B cell (primary cell): Measurements from ENCODE around the gene CHODL. TPM values are rescaled to one million over a fixed set of nuclear protein-coding genes. Genes with fewer than 3 reads are reported as not detected.

ENCODE experiments used
- ATAC-seq: fragments of 200-7000 bp; cut with Tn5 transposase; one replicate; pipeline ENCODE4 v1.10.0; 2021; ENCODE audit warnings: low read depth, mild to moderate bottlenecking, moderate number of reproducible peaks, moderate library complexity
- CTCF ChIA-PET: fragments of 350-600 bp; sonication (Branson Sonifier 250); formaldehyde crosslinking; loops from one replicate; lab custom pipeline; 2021; ENCODE audit warnings: antibody characterized with exemption, inconsistent platforms; lab: Charles Lee
- POLR2A ChIA-PET: fragments of 350-600 bp; sonication (Branson Sonifier 250); formaldehyde crosslinking; loops from one replicate; lab custom pipeline; 2021; ENCODE audit warnings: antibody characterized with exemption; lab: Charles Lee
- DNase-seq: peaks from one replicate; pipeline ENCODE4 v3.0.0; 2013
- H2AFZ ChIP-seq: 2 replicates; pipeline ENCODE4 v1.6.1; 2012; ENCODE audit warnings: mild to moderate bottlenecking, low read depth, low read length; ENCODE audit not compliant: insufficient read depth, poor library complexity, severe bottlenecking
- H3K27ac ChIP-seq, 2 donors: 1 replicate in 1 of 2; 2 replicates in 1 of 2; pipeline ENCODE4 v1.5.1; 2012 to 2013; ENCODE audit warnings: low read length in 2 of 2, mild to moderate bottlenecking in 2 of 2, moderate library complexity in 1 of 2
- H3K27me3 ChIP-seq, 4 experiments: fragments of 200-600 bp in 1 of 4; sonication (generic) in 1 of 4; replicated peaks in 1 of 4; 1 replicate in 2 of 4; 2 replicates in 2 of 4; pipeline versions ENCODE4 v1.6.1 to v1.7.0; 2013 to 2016; ENCODE audit warnings: low read length in 3 of 4, mild to moderate bottlenecking in 2 of 4, mixed read lengths in 1 of 4, moderate library complexity in 1 of 4; ENCODE audit not compliant: insufficient read depth in 4 of 4, control insufficient read depth in 3 of 4; ENCODE audit errors: control extremely low read depth in 1 of 4
- H3K36me3 ChIP-seq, 2 experiments: replicated peaks in 1 of 2; 1 replicate in 1 of 2; 2 replicates in 1 of 2; pipeline versions ENCODE4 v1.6.1 to v1.7.1; 2013; ENCODE audit warnings: low read length in 1 of 2; ENCODE audit not compliant: insufficient read depth in 2 of 2, control insufficient read depth in 1 of 2; ENCODE audit errors: control extremely low read depth in 1 of 2, extremely low read depth in 1 of 2
- H3K4me1 ChIP-seq, 2 donors: fragments of 200-600 bp in 1 of 2; sonication (generic) in 1 of 2; 1 replicate in 1 of 2; 2 replicates in 1 of 2; pipeline versions ENCODE4 v1.5.1 to v1.6.1; 2013 to 2017; ENCODE audit warnings: low read length in 2 of 2; ENCODE audit not compliant: control insufficient read depth in 2 of 2, insufficient read depth in 2 of 2
- H3K4me2 ChIP-seq: replicated peaks from 2 replicates; pipeline ENCODE3; 2012; ENCODE audit warnings: mild to moderate bottlenecking, low read depth, low read length; ENCODE audit not compliant: poor library complexity, severe bottlenecking
- H3K4me3 ChIP-seq, 5 experiments: fragments of 200-600 bp in 1 of 5; sonication (generic) in 1 of 5; 1 replicate in 3 of 5; 2 replicates in 2 of 5; pipeline versions ENCODE4 v1.5.1 to v1.7.0; 2011 to 2016; ENCODE audit warnings: low read length in 4 of 5, mild to moderate bottlenecking in 4 of 5, low read depth in 2 of 5, control low read depth in 1 of 5, moderate library complexity in 1 of 5; ENCODE audit not compliant: insufficient read depth in 1 of 5; ENCODE audit errors: control extremely low read depth in 1 of 5, extremely low read depth in 1 of 5
- H3K79me2 ChIP-seq: fragments of 200-600 bp; sonication (generic); one replicate; pipeline ENCODE4 v1.6.0; 2016; ENCODE audit warnings: low read length; ENCODE audit not compliant: control insufficient read depth, insufficient read depth
- H3K9ac ChIP-seq: fragments of 200-600 bp; sonication (generic); 2 replicates; pipeline ENCODE4 v1.6.1; 2017; ENCODE audit warnings: mild to moderate bottlenecking, low read length, moderate library complexity
- H3K9me3 ChIP-seq, 3 donors: one replicate each; pipeline versions ENCODE4 v1.6.1 to v1.7.1; 2013; ENCODE audit warnings: low read length in 2 of 3; ENCODE audit not compliant: control insufficient read depth in 2 of 3, insufficient read depth in 1 of 3; ENCODE audit errors: control extremely low read depth in 1 of 3
- H4K20me1 ChIP-seq: 2 replicates; pipeline ENCODE4 v1.6.0; 2012; ENCODE audit warnings: mild to moderate bottlenecking, low read length; ENCODE audit not compliant: insufficient read depth, control insufficient read depth, poor library complexity, severe bottlenecking
- H3K27ac Mint-ChIP-seq: one replicate; pipeline ENCODE4 v1.8.0; 2021; ENCODE audit warnings: mixed read lengths
- H3K27me3 Mint-ChIP-seq: one replicate; pipeline ENCODE4 v1.8.0; 2021; ENCODE audit warnings: mixed read lengths
- H3K4me1 Mint-ChIP-seq: one replicate; pipeline ENCODE4 v1.8.0; 2021; ENCODE audit warnings: mixed read lengths
- H3K4me3 Mint-ChIP-seq: one replicate; pipeline ENCODE4 v1.8.0; 2021; ENCODE audit warnings: mixed read lengths
- H3K9me3 Mint-ChIP-seq: one replicate; pipeline ENCODE4 v1.8.0; 2022; ENCODE audit warnings: mixed read lengths; ENCODE audit not compliant: insufficient read depth
- EZH2 ChIP-seq: IDR thresholded peaks from 2 replicates; pipeline ENCODE4 v1.6.1; 2012; ENCODE audit warnings: borderline replicate concordance, low read depth, mild to moderate bottlenecking, moderate library complexity, low read length; ENCODE audit not compliant: insufficient read depth, poor library complexity, severe bottlenecking
- WGBS: methylation state at CpG from one replicate; pipeline ENCODE4 v1.1.5; 2013; ENCODE audit warnings: missing lambda C conversion rate; ENCODE audit not compliant: insufficient coverage; 5-methylcytosine and 5-hydroxymethylcytosine counted together
- intact Hi-C: fragments of 100-400 bp; cut with micrococcal nuclease; formaldehyde crosslinking; loops from one replicate; pipeline ENCODE4 v1.10.0; 2022
- polyA plus RNA-seq: library from polyadenylated mRNA; depleted of rRNA; stranded (reverse); fragments of >200 nt; gene quantifications from 2 replicates; pipeline ENCODE4 v1.2.3, GENCODE V29; 2012
- total RNA-seq, 2 donors: library from RNA; stranded (reverse); fragments of 120-200 nt in 1 of 2; gene quantifications; 1 replicate in 1 of 2; 2 replicates in 1 of 2; pipeline versions ENCODE4 v1.2.3 to v1.2.4, GENCODE V29; 2013 to 2022
- TF ChIP-seq, protein P1 (sequence below): fragments of 200-600 bp; IDR thresholded peaks from one replicate; pipeline ENCODE4 v1.8.0; 2022; ENCODE audit warnings: antibody characterized with exemption, mild to moderate bottlenecking

Gene CHODL
- total and polyA plus RNA-seq, 2 donors (not counting 1 experiment from before 2014, with no cell fraction given), result 0.04 to 0.20 TPM

DNA sequence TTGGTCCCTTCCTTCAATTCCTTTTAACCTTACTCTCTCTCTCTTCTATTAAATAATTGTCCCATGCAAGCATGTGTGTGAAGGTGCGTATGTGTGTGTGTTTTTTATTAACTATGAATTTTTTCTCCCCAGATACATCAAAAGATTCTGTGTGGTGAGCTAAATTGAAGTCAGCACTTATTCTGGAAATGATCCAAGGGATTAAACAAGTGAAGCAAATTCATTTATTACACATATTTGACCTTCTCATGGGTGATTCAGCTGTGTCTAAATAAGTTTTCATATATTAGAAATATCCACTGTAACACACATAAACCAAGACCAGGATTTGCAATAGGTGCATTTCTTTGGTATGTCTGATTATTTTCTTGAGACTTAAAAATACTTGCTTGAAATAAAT is 24.3 kb downstream of the CHODL start:
- no peaks in the 10 kb centered on the region for H3K27me3 ChIP-seq
- Mint-ChIP-seq H3K9me3 (no peaks in the 10 kb centered on the region), H3K4me3 (no peak overlapping the region), H3K4me1 (no peaks in the 10 kb centered on the region), H3K27ac (no peak overlapping the region), H3K27me3 (no peaks in the 10 kb centered on the region)
- intact Hi-C loops, result no loop called here
- H4K20me1 ChIP-seq, result no peaks in the 10 kb centered on the region
- ChIA-PET CTCF (no interaction called here), POLR2A (no interaction called here)
- no peaks in the 10 kb centered on the region for H3K9me3 ChIP-seq
- ATAC-seq, result no peak
- no CpG with 5 or more reads among the region's 1 CpG for WGBS
- no peaks in the 10 kb centered on the region for H3K79me2 ChIP-seq
- no peak overlapping the region for H3K27ac ChIP-seq
- no peak overlapping the region for H2AFZ ChIP-seq
- DNase-seq, result no peak
- H3K9ac ChIP-seq, result no peak overlapping the region
- TF ChIP-seq, protein P1, sequence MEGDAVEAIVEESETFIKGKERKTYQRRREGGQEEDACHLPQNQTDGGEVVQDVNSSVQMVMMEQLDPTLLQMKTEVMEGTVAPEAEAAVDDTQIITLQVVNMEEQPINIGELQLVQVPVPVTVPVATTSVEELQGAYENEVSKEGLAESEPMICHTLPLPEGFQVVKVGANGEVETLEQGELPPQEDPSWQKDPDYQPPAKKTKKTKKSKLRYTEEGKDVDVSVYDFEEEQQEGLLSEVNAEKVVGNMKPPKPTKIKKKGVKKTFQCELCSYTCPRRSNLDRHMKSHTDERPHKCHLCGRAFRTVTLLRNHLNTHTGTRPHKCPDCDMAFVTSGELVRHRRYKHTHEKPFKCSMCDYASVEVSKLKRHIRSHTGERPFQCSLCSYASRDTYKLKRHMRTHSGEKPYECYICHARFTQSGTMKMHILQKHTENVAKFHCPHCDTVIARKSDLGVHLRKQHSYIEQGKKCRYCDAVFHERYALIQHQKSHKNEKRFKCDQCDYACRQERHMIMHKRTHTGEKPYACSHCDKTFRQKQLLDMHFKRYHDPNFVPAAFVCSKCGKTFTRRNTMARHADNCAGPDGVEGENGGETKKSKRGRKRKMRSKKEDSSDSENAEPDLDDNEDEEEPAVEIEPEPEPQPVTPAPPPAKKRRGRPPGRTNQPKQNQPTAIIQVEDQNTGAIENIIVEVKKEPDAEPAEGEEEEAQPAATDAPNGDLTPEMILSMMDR, result no peak
- TF ChIP-seq EZH2, result no peak
- no peak overlapping the region for H3K4me3 ChIP-seq
- no peak overlapping the region for H3K4me2 ChIP-seq
- no peaks in the 10 kb centered on the region for H3K4me1 ChIP-seq
- H3K36me3 ChIP-seq, result no peaks in the 10 kb centered on the region

DNA sequence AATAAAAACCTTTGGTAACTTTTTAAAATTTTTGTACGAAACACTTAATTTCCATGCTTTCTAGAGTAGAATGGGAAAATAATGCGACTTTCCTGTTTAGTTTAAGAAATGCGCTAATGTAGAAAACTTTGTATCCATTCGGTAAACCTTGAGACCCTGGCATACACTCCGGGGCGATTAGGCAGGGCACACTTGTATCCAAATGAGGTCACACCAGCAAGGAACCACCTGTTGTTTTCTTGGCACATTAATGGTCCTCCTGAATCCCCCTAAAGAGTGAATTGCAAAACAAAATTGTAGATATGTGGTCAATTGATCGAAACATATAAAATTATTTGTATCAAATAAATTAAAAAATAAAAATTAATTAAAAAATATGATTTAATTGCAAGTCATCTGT is 25.2 kb downstream of the CHODL start:
- intact Hi-C loops, result no loop called here
- no peaks in the 10 kb centered on the region for H3K27me3 Mint-ChIP-seq
- H3K4me1 Mint-ChIP-seq, result no peaks in the 10 kb centered on the region

More for the DNA sequence above, 25.2 kb downstream of the CHODL start:
- TF ChIP-seq, protein P1, result no peak
- TF ChIP-seq EZH2, result no peak
- Histone ChIP-seq H3K4me1 (no peaks in the 10 kb centered on the region), H3K36me3 (no peaks in the 10 kb centered on the region), H3K27ac (no peak overlapping the region), H3K79me2 (no peaks in the 10 kb centered on the region), H3K4me2 (no peak overlapping the region), H3K9ac (no peak overlapping the region), H3K4me3 (no peak overlapping the region), H3K27me3 (no peaks in the 10 kb centered on the region), H2AFZ (no peak overlapping the region), H3K9me3 (no peaks in the 10 kb centered on the region), H4K20me1 (no peaks in the 10 kb centered on the region)
- Mint-ChIP-seq H3K9me3 (no peaks in the 10 kb centered on the region), H3K27ac (no peak overlapping the region), H3K4me3 (no peak overlapping the region)
- DNase-seq (no peak), ATAC-seq (no peak)
- ChIA-PET POLR2A (no interaction called here), CTCF (no interaction called here)
- WGBS, result 90% methylated on average over 2 of the region's 7 CpGs
